ENCODE data around the gene SNX30. TPM values are rescaled to one million over a fixed set of nuclear protein-coding genes. Genes with fewer than 3 reads are reported as not detected.

The SNX30 gene
- total and polyA plus RNA-seq, 4 experiments from 2014 or later = 0.73 to 10.9 (median 7.4) TPM

GRCh38 chr9:112913326-112913725 is 162.8 kb downstream of the SNX30 start:
- H3K4me3 ChIP-seq (ENCODE audit: low read length in 2 of 2) = no peak overlapping the region
- intact Hi-C loops (cut with micrococcal nuclease) = no loop called here
- no peaks in the 10 kb centered on the region for H3K4me1 ChIP-seq (ENCODE audit: insufficient read depth, low read length)
- ChIA-PET POLR2A (ENCODE audit: partially characterized antibody) (no interaction called here), CTCF (ENCODE audit: partially characterized antibody) (interaction anchor here (2.1 kb wide), 1 partner anchor 11 kb away, joined by 6 read pairs; no protein-coding TSS in a partner anchor)
- peaks cover 0 to 3% (median 0%) of the 10 kb centered on the region in 8 donors for H3K9me3 Mint-ChIP-seq
- H3K4me3 Mint-ChIP-seq = no peak overlapping the region
- no peak overlapping the region for H3K27ac ChIP-seq (ENCODE audit: low read depth, low read length)
- no peak for DNase-seq
- no peaks in the 10 kb centered on the region for H3K27me3 ChIP-seq (ENCODE audit: insufficient read depth, low read length)
- H3K27me3 Mint-ChIP-seq = peaks cover 3 to 4% of the 10 kb centered on the region in 2 donors
- H3K36me3 Mint-ChIP-seq = no peaks in the 10 kb centered on the region
- H3K9me3 ChIP-seq (ENCODE audit: control insufficient read depth in 1 of 2, low read length in 2 of 2) = no peaks in the 10 kb centered on the region
- no peaks in the 10 kb centered on the region for H3K36me3 ChIP-seq (ENCODE audit: insufficient read depth, low read length)
- H3K27ac Mint-ChIP-seq = no peak overlapping the region
- H3K4me1 Mint-ChIP-seq = no peaks in the 10 kb centered on the region

- H3K4me3 Mint-ChIP-seq = no peak overlapping the region
- H3K36me3 Mint-ChIP-seq = no peaks in the 10 kb centered on the region
- intact Hi-C loops (cut with micrococcal nuclease) = no loop called here
- CTCF ChIA-PET (ENCODE audit: partially characterized antibody) = interaction anchor here (0.7 to 1.0 kb wide), 2 partner anchors 12 to 21 kb away, joined by 3 read pairs; no protein-coding TSS in a partner anchor
- no peak for DNase-seq
- Histone ChIP-seq H3K4me3 (ENCODE audit: low read length in 2 of 2) (no peak overlapping the region), H3K27ac (ENCODE audit: low read depth, low read length) (no peak overlapping the region), H3K36me3 (ENCODE audit: insufficient read depth, low read length) (no peaks in the 10 kb centered on the region), H3K4me1 (ENCODE audit: insufficient read depth, low read length) (no peaks in the 10 kb centered on the region), H3K27me3 (ENCODE audit: insufficient read depth, low read length) (no peaks in the 10 kb centered on the region), H3K9me3 (ENCODE audit: control insufficient read depth in 1 of 2, low read length in 2 of 2) (no peaks in the 10 kb centered on the region)
- POLR2A ChIA-PET (ENCODE audit: partially characterized antibody) = no interaction called here
- no peak overlapping the region for H3K27ac Mint-ChIP-seq
- H3K4me1 Mint-ChIP-seq = no peaks in the 10 kb centered on the region
- peaks cover 0 to 3% (median 0%) of the 10 kb centered on the region in 8 donors for H3K9me3 Mint-ChIP-seq
- peaks cover 2% of the 10 kb centered on the region in 2 donors for H3K27me3 Mint-ChIP-seq
Measured at GRCh38 chr9:112914524-112914923, 164.0 kb downstream of the SNX30 start.

DNA sequence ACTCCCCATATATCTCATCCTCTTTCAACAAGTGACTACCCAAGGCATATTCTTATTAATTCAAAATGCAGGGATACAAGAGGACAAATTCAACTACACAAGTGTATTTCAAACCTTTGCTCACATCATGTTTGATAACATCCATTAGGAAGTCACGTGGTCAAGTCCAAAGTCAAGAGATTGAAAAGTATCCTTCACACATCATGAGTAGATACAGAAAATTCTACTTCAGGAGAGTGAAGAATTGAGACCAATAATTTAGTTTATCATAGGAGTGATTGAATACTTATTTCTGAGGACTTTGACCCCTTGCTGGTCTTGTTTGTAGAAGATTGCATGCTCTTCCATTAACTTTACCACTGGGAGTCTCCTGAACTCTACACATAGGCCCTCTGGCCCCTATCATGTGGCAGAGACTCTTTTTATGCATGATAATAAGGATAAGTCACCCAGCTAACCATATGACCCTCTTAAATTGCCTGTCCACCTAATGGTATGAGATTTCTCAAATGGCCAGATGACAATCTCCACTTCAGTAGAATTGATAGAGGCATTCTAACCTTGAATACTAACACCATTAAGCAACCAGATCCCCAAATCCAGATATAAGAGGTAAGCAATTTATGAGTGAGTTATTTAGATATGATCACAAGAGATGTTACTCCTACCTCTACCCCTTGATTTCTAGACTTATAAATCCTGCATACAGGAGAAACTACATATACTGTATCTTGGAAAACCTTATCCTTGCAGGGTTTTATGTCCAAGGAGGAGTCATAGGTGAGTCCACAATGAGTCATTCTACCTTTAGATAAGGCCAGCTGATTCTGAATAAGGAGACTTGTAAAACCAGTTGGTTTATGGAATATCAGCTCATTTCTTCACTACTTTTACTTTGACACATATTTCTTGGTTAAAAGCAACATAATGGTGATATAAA is 166.8 kb downstream of the SNX30 start:
- H3K4me1 ChIP-seq (ENCODE audit: insufficient read depth, low read length) = no peaks in the 10 kb centered on the region
- Mint-ChIP-seq H3K36me3 (no peaks in the 10 kb centered on the region), H3K4me1 (peaks cover 0 to 1% (median 0%) of the 10 kb centered on the region in 4 donors), H3K9me3 (no peaks in the 10 kb centered on the region), H3K27me3 (no peaks in the 10 kb centered on the region), H3K4me3 (no peak overlapping the region), H3K27ac (no peak overlapping the region)
- no peak for DNase-seq
- no peaks in the 10 kb centered on the region for H3K27me3 ChIP-seq (ENCODE audit: insufficient read depth, low read length)
- intact Hi-C loops (cut with micrococcal nuclease) = no loop called here
- H3K27ac ChIP-seq (ENCODE audit: low read depth, low read length) = no peak overlapping the region
- CTCF ChIA-PET (ENCODE audit: partially characterized antibody) = no interaction called here
- no peaks in the 10 kb centered on the region for H3K9me3 ChIP-seq (ENCODE audit: control insufficient read depth in 1 of 2, low read length in 2 of 2)
- H3K36me3 ChIP-seq (ENCODE audit: insufficient read depth, low read length) = no peaks in the 10 kb centered on the region
- no peak overlapping the region for H3K4me3 ChIP-seq (ENCODE audit: low read length in 2 of 2)
- POLR2A ChIA-PET (ENCODE audit: partially characterized antibody) = no interaction called here

- POLR2A ChIA-PET (ENCODE audit: partially characterized antibody) = no interaction called here
- no peaks in the 10 kb centered on the region for H3K36me3 Mint-ChIP-seq
- no peak overlapping the region for H3K27ac Mint-ChIP-seq
- no peaks in the 10 kb centered on the region for H3K9me3 ChIP-seq (ENCODE audit: control insufficient read depth in 1 of 2, low read length in 2 of 2)
- no peak for DNase-seq
- no peaks in the 10 kb centered on the region for H3K36me3 ChIP-seq (ENCODE audit: insufficient read depth, low read length)
- no peaks in the 10 kb centered on the region for H3K27me3 Mint-ChIP-seq
- H3K4me1 Mint-ChIP-seq = peaks cover 0 to 1% (median 0%) of the 10 kb centered on the region in 4 donors
- no peak overlapping the region for H3K27ac ChIP-seq (ENCODE audit: low read depth, low read length)
- CTCF ChIA-PET (ENCODE audit: partially characterized antibody) = no interaction called here
- H3K4me3 Mint-ChIP-seq = no peak overlapping the region
- H3K9me3 Mint-ChIP-seq = no peaks in the 10 kb centered on the region
- no peaks in the 10 kb centered on the region for H3K4me1 ChIP-seq (ENCODE audit: insufficient read depth, low read length)
- H3K4me3 ChIP-seq (ENCODE audit: low read length in 2 of 2) = no peak overlapping the region
- no peaks in the 10 kb centered on the region for H3K27me3 ChIP-seq (ENCODE audit: insufficient read depth, low read length)
- intact Hi-C loops (cut with micrococcal nuclease) = no loop called here
Measured at GRCh38 chr9:112917987-112918362, 167.4 kb downstream of the SNX30 start.

GRCh38 chr9:112921549-112921948 is 171.0 kb downstream of the SNX30 start:
- Histone ChIP-seq H3K4me3 (ENCODE audit: low read length in 2 of 2) (no peak overlapping the region), H3K9me3 (ENCODE audit: control insufficient read depth in 1 of 2, low read length in 2 of 2) (no peaks in the 10 kb centered on the region), H3K27me3 (ENCODE audit: insufficient read depth, low read length) (no peaks in the 10 kb centered on the region), H3K36me3 (ENCODE audit: insufficient read depth, low read length) (no peaks in the 10 kb centered on the region), H3K4me1 (ENCODE audit: insufficient read depth, low read length) (no peaks in the 10 kb centered on the region), H3K27ac (ENCODE audit: low read depth, low read length) (no peak overlapping the region)
- intact Hi-C loops (cut with micrococcal nuclease) = no loop called here
- Mint-ChIP-seq H3K9me3 (no peaks in the 10 kb centered on the region), H3K4me3 (no peak overlapping the region), H3K4me1 (peaks cover 0 to 1% (median 0%) of the 10 kb centered on the region in 4 donors), H3K36me3 (no peaks in the 10 kb centered on the region), H3K27ac (no peak overlapping the region), H3K27me3 (peaks cover 0 to 4% of the 10 kb centered on the region in 2 donors)
- POLR2A ChIA-PET (ENCODE audit: partially characterized antibody) = no interaction called here
- CTCF ChIA-PET (ENCODE audit: partially characterized antibody) = interaction anchor here (1.1 to 1.4 kb wide), 3 partner anchors 16 to 19 kb away, joined by 3 to 4 read pairs (median 4); no protein-coding TSS in a partner anchor
- DNase-seq = no peak

Other genes with a start within 250 kb of the SNX30 start
- 10 to 100 TPM; 25.2 to 33.4 TPM for gene INIP, start 32.6 kb upstream of the SNX30 start, total RNA-seq
- gene INIP, start 32.6 kb upstream of the SNX30 start, polyA plus RNA-seq = 10 to 100 TPM; 43.0 to 44.6 TPM
- gene SLC46A2, start 140.1 kb downstream of the SNX30 start, total RNA-seq = not detected
- not detected for gene SLC46A2, start 140.1 kb downstream of the SNX30 start, polyA plus RNA-seq

Measured in CD4-positive, alpha-beta memory T cell (primary cell).